GM18520 (cell line): ENCODE measurements around the gene XCL1.
"Not testable (repeated sequence)": the region's sequence is repeated elsewhere in the genome, so short reads cannot be mapped to it uniquely, and the experiment has no call there.

Experiments
- ATAC-seq: cut with Tn5 transposase; IDR thresholded peaks from one replicate; pipeline ENCODE4 v1.9.1; 2021; ENCODE audit not compliant: unreplicated experiment

The XCL1 gene

DNA sequence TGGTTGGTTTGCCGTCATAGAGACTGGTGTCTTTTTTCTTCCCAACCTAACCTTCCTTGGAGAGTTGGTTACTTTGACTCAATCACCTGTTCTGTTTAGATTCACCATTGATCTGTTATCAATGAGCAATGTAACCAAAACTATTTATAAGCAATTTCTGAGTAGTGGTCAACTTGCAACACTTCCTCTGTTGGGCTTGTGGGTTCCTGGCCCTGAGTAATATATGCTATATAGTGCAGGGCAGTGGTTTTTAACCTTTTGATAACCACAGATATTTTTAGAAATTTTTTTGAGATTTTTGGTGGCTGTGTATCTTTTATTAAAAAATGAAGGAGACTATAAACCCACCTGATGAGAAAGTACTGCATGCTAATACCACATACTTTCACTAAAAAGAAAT, 9.4 kb upstream of the XCL1 start:
- ATAC-seq: no peak

DNA sequence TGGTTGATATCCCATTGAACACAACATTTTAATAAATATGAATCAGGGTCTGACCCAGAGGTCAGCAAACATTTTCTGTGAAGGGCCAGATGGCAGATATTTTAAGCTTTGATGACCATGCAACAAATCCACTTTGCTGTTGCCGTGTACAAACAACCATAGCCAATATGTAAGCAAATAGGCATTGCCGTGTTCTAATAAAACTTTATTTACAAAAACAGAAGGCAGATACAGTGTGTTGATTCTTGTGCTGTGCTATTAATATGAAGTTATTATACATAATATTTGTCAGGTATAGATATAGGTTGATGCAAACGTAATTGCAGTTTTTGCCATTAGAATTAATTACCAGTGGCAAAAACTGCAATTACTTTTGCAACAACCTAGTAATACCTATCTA, 8.8 kb upstream of the XCL1 start:
- ATAC-seq: no peak

- ATAC-seq: no peak
These were observed 8.1 kb upstream of the XCL1 start for GRCh38 chr1:168568346-168568745.

GRCh38 chr1:168570652-168571051, 5.8 kb upstream of the XCL1 start:
- no peak for ATAC-seq

DNA sequence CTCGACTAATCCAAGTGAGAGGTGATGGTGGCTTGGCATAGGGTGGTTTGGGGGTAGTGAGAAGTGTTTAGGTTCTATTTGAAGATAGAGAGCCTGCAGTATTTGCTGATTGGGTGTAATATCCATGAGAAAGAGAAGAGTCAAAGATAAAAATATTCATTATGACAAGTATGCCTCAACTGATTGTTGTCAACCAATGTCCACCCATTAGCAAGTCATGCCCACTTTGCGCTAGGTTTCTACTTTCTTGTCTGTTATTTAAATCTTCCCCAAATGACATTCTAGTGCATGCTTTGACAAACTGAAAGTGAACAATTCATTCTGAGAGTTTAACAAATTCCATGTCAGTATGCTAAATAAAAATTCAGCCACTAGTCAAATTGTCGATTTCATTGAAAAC, 3.8 kb upstream of the XCL1 start:
- ATAC-seq: no peak

- not testable (repeated sequence) for ATAC-seq
These were observed 2.2 kb upstream of the XCL1 start for GRCh38 chr1:168574234-168574633.

DNA sequence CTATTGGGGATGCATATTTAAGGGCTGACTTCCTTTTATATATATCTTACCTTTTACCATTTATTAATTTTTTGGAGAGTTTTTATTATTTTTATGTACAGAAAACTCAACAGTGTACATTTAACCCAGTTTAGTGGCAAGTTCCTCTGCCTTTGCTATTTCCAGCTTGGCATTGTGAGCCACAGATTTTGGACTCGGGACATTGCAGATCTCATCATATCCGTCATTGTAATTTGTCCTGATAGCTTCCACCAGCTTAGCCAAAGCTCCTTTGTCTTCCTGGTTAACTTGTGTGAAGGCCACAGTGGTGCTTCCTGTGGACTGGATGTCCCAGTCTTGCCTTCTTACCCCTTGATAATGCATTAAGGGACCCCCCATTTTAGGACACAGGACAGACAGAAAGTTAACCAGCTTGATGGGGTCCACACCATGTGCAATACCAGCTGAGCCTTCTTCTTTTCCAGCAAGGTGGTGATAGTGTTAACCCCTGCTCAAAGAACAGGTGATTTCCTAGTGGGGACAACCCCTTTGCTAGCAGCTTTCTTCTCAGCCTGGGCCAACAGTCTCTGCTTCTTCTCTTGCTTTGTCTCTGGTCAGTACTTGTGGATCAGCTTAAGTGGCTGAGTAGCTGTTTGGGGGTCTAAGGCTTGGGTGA, 2.3 kb downstream of the XCL1 start:
- not testable (repeated sequence) for ATAC-seq

GRCh38 chr1:168580290-168580689, 3.9 kb downstream of the XCL1 start:
- ATAC-seq: not testable (repeated sequence)

DNA sequence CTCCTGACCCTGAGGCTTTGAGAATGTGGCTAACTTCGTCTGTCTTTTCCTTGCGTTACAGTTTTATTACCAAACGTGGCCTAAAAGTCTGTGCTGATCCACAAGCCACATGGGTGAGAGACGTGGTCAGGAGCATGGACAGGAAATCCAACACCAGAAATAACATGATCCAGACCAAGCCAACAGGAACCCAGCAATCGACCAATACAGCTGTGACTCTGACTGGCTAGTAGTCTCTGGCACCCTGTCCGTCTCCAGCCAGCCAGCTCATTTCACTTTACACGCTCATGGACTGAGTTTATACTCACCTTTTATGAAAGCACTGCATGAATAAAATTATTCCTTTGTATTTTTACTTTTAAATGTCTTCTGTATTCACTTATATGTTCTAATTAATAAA, 4.6 kb downstream of the XCL1 start:
- not testable (repeated sequence) for ATAC-seq

- ATAC-seq: no peak
These were observed 5.6 kb downstream of the XCL1 start for GRCh38 chr1:168581817-168582572.

GRCh38 chr1:168582688-168583336, 6.4 kb downstream of the XCL1 start:
- no peak for ATAC-seq

GRCh38 chr1:168583571-168583970, 7.2 kb downstream of the XCL1 start:
- ATAC-seq: no peak

GRCh38 chr1:168585191-168585590, 8.8 kb downstream of the XCL1 start:
- no peak for ATAC-seq

GRCh38 chr1:168585937-168586336, 9.5 kb downstream of the XCL1 start:
- ATAC-seq: no peak

DNA sequence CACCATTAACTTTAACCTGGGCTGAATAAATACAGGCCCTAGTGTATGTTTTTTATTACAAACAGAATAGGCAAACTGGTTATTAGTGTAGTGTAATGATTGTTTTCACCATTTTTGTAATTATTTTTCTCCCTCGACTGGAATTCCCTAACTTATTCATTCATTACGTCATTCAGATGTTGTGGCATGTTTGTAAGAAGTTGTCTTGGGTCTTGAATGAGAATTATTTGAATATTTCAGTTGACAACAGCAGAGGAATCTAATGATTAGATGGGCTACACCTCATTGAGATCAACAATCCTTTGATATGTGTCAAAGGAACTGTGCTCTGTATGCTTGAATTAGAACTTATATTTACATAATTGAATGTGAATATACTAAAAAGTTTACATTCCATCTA, 12.8 kb downstream of the XCL1 start:
- no peak for ATAC-seq

DNA sequence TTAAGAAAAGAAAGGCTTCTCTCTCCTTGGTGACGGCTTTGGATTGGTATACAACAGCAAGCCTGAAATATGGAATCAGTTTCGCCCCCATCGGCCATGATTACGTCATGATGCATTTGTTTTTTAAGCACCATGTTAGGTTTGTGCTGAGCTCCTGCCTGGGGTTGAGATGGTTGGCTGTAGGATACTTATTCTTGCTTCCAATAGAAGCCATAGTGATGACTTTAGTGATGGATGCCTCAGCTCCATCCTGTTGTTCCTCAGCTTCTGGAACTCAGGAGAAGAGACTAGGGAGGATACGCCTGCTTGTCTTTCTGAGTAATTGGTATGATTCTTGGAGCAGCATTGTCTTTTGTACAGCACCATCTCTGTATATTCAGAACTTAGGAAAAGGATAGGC, 14.7 kb downstream of the XCL1 start:
- no peak for ATAC-seq

GRCh38 chr1:168591641-168592250, 15.3 kb downstream of the XCL1 start:
- ATAC-seq: no peak

DNA sequence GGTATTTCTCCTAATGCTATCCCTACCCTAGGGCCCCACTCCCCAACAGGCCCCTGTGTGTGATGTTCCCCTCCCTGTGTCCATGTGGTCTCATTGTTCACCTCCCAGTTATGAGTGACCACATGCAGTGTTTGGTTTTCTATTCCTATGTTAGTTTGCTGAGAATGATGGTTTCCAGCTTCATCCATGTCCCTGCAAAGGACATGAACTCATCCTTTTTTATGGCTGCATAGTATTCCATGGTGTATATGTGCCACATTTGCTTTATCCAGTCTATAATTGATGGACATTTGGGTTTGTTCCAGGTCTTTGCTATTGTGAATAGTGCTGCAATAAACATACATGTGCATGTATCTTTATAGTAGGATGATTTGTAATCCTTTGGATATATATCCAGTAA, 19.0 kb downstream of the XCL1 start:
- ATAC-seq: not testable (repeated sequence)

GRCh38 chr1:168598125-168598524, 21.7 kb downstream of the XCL1 start:
- ATAC-seq: no peak

- no peak for ATAC-seq
These were observed 22.5 kb downstream of the XCL1 start for GRCh38 chr1:168598892-168599291.

DNA sequence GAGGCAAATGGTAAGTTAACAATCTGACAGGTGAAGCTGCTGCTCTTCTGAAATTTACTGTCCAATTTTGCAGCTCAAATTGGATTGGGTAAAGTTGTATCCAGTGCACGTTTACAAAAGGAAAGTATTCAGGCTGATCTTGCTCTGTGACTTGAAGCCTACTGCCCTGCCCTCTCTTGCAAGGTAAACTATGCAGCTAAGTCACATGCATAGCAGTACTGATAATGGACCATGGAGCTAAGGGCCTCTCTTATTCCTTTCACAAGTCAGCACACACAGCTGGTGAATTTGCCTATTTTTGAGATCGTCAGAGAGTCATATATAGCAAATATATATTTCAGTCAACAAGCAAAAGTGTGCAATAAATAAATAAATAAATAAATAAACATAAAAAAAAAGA, 23.2 kb downstream of the XCL1 start:
- no peak for ATAC-seq

DNA sequence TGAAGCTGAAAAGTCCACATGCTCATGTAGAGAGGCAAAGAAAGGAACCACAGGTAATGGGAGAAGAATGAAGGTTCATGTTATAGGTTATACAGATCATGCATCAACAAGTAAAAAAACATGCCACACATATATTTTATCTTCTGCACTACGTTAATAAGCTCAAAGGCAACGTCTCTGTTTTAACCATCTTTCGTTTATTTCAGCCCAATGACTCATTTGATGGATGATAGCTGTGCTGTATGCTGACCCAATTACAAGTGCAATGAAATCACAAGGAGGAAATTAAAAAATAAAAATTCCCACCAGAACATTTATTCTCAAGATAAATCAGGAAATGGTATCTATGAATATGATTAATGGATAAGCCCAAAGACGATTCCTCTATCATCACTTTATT, 24.6 kb downstream of the XCL1 start:
- no peak for ATAC-seq
